Ishikawa (cell line): ENCODE results near the gene POGZ.

Source experiments
- CEBPB ChIP-seq: IDR thresholded peaks from 2 replicates; pipeline ENCODE4 v1.6.1; 2012
- CREB1 ChIP-seq: IDR thresholded peaks from 2 replicates; pipeline ENCODE4 v1.6.1; 2012; ENCODE audit warnings: low read depth
- EGR1 ChIP-seq: IDR thresholded peaks from 2 replicates; pipeline ENCODE4 v1.6.1; 2012
- EP300 ChIP-seq: IDR thresholded peaks from 2 replicates; pipeline ENCODE4 v1.6.1; 2012; ENCODE audit warnings: borderline replicate concordance
- FOXM1 ChIP-seq: IDR thresholded peaks from 2 replicates; pipeline ENCODE4 v1.6.1; 2012; ENCODE audit warnings: low read depth, borderline replicate concordance
- NFIC ChIP-seq: IDR thresholded peaks from 2 replicates; pipeline ENCODE4 v1.6.1; 2012
- RAD21 ChIP-seq: IDR thresholded peaks from 2 replicates; pipeline ENCODE4 v1.6.1; 2012; ENCODE audit warnings: low read depth
- REST ChIP-seq: IDR thresholded peaks from 2 replicates; pipeline ENCODE4 v1.6.1; 2012; ENCODE audit warnings: low read depth, mild to moderate bottlenecking
- TAF1 ChIP-seq: IDR thresholded peaks from 2 replicates; pipeline ENCODE4 v1.6.1; 2012; ENCODE audit warnings: low read depth, mild to moderate bottlenecking
- TCF12 ChIP-seq: IDR thresholded peaks from 2 replicates; pipeline ENCODE4 v1.6.1; 2012; ENCODE audit warnings: low read depth
- TEAD4 ChIP-seq: IDR thresholded peaks from 2 replicates; pipeline ENCODE4 v1.6.1; 2012
- YY1 ChIP-seq: IDR thresholded peaks from 2 replicates; pipeline ENCODE4 v1.6.1; 2012; ENCODE audit warnings: low read depth
- ZBTB7A ChIP-seq: IDR thresholded peaks from 2 replicates; pipeline ENCODE4 v1.6.1; 2012; ENCODE audit warnings: low read depth
- TF ChIP-seq, protein P1 (sequence below): IDR thresholded peaks from 2 replicates; pipeline ENCODE4 v1.6.1; 2012
- TF ChIP-seq, protein P2 (sequence below): IDR thresholded peaks from 2 replicates; pipeline ENCODE4 v1.6.1; 2012

The POGZ gene

DNA sequence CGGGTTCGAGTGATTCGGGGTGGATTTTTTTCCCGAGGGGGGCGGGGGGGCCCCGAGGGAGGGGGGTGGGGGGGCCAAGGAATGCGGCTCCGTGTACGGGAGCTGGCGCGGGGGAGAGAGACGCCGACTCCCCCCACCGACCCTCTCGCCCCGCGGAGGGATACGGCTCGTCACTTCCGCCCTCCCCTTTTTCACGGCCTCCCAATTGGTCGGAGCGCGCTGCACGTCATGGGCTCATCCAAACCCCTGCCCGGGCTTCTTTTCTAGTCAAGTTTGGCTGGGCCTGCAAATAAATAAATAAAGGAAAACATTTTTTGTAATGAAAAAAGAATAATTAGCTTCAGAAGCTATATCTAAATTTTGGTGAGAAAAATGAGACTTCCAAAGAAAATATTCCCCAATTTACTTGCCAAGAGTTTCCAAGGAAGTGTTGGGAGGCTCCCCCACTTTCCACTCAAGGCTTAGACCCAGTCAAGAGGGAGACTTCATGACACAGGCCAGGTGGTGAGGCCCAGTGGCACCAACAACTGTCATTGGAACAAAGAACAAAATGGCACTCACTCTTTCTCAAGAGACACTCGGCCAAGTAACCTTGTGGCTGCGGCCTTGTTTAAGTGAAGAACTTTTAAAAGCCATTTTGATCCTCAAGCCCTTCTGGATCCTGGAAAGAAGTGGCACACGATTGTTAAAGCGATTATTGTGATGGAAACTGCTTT is at the start of gene POGZ:
TSS of gene POGZ (minus strand) at position 164 of the 716 bp plus-strand sequence. CDS start 17,290 bp downstream, outside the sequence.
- TF ChIP-seq TAF1 (peak; percentile 80), RAD21 (no peak), REST (no peak), EGR1 (peak; percentile 14; the same call in 1 of the 2 replicates), FOXM1 (no peak), ZBTB7A (no peak), CEBPB (no peak), TCF12 (no peak), CREB1 (peak; percentile 95), YY1 (peak; percentile 69), EP300 (no peak), TEAD4 (peak; percentile 55; the same call in 1 of the 2 replicates), NFIC (no peak)
- TF ChIP-seq, protein P1, sequence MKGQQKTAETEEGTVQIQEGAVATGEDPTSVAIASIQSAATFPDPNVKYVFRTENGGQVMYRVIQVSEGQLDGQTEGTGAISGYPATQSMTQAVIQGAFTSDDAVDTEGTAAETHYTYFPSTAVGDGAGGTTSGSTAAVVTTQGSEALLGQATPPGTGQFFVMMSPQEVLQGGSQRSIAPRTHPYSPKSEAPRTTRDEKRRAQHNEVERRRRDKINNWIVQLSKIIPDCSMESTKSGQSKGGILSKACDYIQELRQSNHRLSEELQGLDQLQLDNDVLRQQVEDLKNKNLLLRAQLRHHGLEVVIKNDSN, result no peak
- TF ChIP-seq, protein P2, sequence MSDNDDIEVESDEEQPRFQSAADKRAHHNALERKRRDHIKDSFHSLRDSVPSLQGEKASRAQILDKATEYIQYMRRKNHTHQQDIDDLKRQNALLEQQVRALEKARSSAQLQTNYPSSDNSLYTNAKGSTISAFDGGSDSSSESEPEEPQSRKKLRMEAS, result peak; percentile 68

DNA sequence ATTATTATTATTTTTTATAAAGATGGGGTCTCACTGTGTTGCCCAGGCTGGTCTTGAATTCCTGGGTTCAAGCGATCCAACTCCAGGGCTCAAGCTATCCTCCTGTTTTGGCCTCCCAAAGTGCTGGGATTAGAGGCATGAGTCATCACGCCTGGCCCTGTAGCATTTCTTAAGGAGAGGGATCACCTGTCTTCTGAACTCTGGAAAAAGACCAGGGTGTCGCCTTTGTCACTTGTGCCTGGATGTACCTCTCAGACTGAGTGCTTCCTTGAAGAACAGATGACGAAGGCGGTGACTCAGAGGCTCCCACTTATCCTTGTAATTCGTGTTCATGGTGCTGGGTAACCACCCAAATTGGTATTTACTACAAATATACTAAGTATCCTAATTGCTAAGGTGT is 49.5 kb upstream of the POGZ start:
- no peak for TF ChIP-seq CREB1

GRCh38 chr1:151504759-151505158 is 45.5 kb upstream of the POGZ start:
- TF ChIP-seq, protein P2, result no peak
- TF ChIP-seq CREB1 (no peak), NFIC (no peak)

DNA sequence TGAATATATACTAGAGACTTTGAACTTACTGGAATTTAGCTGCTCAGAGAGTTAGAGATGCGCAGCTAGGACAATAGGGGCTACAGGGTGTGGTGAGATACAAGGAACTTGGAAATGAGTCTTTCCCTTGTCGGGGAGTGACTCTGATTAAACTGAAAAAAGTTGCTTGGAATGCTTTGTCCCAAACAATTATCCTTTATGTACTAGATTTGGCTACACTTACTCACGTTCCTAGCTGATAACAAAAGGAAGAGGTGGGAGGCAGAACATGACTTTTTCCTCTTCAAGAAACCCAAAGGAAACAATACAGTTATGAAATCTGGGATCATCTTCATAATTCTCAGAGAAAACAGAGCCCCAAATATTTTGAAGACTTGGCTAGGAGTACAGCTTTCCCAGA is 45.0 kb upstream of the POGZ start:
- TF ChIP-seq TCF12 (no peak), REST (no peak), CEBPB (no peak), YY1 (no peak), ZBTB7A (no peak), CREB1 (no peak), NFIC (no peak), EP300 (no peak), RAD21 (no peak), TAF1 (no peak), EGR1 (no peak), TEAD4 (no peak), FOXM1 (no peak)
- TF ChIP-seq, protein P1, result no peak
- TF ChIP-seq, protein P2, result no peak

GRCh38 chr1:151502859-151503780 is 43.8 kb upstream of the POGZ start:
- TF ChIP-seq ZBTB7A (no peak), TCF12 (no peak)
